ENCODE measurements around the gene TREML1.
A peak's percentile ranks its signal among the peaks of the same experiment; 100 is the strongest.

Gene TREML1

GRCh38 chr6:41177695-41178094 lies 23.5 kb upstream of the TREML1 start:
- no peak for DNase-seq

GRCh38 chr6:41177287-41177686 lies 23.1 kb upstream of the TREML1 start:
- DNase-seq, result no peak

DNA sequence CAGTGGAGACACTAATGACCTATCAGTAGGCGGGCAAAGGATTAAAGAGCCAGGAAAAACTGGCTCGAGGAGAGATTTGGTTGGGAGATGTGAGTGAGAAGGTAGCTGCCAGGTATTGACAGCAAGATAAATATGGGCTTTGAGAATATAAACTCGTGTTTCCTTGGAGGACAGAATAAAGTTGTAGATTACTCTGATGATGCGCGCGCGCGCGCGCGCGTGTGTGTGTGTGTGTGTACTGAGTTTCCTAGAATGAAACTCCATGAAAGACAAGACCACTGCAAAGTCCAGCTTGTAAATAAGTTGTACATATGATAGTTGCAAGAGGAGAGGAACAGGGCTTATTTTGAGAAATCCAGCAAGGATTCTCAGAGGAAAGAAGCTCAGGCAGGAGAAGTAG lies 22.0 kb upstream of the TREML1 start:
- no peak for DNase-seq

GRCh38 chr6:41175084-41175483 lies 20.9 kb upstream of the TREML1 start:
- DNase-seq, result no peak

DNA sequence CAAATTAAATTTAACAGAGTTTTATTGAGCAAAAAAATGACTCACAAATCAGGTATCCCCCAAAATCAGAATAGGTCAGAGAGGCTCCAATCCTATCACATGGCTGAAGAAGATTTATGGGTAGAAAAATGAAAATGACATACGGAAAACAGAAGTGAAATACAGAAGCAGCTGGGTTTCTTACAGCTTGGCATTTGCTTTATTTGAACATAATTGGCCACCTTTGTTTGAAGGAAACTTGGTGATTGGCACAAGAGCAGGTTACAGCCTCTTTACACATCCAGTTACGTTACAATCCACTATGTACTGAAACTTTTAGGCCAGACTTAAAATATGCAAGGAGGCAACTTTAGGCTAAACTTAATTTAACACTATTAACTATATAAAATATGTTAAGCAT lies 20.5 kb upstream of the TREML1 start:
- no peak for DNase-seq

DNA sequence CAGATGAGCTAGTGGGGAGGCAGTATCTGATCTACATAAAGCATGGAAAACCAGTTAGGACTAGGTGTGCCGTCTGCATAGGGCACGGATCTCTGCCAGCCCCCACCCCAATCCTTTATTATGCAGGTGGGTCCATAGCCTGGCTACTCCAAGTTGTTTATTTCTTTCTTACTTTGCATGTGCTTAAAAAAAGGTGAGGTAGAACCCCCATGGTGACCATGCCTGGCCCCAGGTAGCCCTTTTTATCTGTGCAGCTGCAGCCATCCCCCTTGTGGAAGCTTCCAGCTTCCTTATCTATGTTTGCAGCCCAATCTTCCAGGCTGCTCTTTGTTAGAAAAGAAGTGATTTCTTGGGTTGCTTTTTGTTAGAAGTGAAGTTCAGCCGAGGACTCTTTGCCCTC lies 17.8 kb upstream of the TREML1 start:
- peak; percentile 16 for DNase-seq

DNA sequence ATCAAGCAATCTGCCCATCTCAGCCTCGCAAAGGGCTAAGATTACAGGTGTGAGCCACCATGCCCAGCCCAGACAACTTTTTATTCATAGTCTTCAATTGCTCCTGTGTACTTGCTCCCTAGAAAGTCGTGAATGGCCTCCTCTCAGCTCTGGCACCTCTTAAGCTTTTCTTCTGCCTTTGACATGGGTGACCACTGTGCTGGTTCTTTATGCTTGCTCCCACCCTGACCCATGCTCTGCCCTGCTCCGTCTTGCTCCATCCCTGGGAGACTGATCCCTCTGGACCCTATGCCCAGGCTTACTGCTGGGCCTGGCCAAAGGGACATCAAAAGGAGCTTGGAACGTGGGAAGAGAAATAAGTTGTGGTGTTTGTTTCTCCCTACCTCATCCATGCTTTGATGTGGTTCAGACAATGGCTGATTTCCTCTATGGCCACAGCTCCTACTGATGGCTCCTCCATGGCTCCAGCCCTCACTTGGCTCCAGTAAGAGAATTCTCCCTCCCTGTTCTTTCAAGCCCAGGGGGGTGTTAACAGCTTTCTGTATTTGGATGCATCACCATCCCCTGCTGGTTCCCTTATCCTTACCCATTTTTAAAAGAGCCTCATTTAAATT lies 16.5 kb upstream of the TREML1 start:
- DNase-seq, result no peak

GRCh38 chr6:41167173-41167963 lies 13.2 kb upstream of the TREML1 start:
- DNase-seq, result peak; percentile 65

GRCh38 chr6:41164551-41165120 lies 10.5 kb upstream of the TREML1 start:
- DNase-seq, result no peak

GRCh38 chr6:41163419-41163717 lies 9.2 kb upstream of the TREML1 start:
- DNase-seq, result no peak

GRCh38 chr6:41162687-41163418 lies 8.7 kb upstream of the TREML1 start, which contains the start of gene TREM2:
Gene TREM2, minus strand, starts transcription at chr6:41163116. Its CDS starts 34 bp downstream, at chr6:41163082.
- no peak for DNase-seq

GRCh38 chr6:41161851-41162552 lies 7.9 kb upstream of the TREML1 start:
- DNase-seq, result no peak

GRCh38 chr6:41161380-41161779 lies 7.2 kb upstream of the TREML1 start:
- no peak for DNase-seq

GRCh38 chr6:41160933-41161332 lies 6.8 kb upstream of the TREML1 start:
- DNase-seq, result no peak

DNA sequence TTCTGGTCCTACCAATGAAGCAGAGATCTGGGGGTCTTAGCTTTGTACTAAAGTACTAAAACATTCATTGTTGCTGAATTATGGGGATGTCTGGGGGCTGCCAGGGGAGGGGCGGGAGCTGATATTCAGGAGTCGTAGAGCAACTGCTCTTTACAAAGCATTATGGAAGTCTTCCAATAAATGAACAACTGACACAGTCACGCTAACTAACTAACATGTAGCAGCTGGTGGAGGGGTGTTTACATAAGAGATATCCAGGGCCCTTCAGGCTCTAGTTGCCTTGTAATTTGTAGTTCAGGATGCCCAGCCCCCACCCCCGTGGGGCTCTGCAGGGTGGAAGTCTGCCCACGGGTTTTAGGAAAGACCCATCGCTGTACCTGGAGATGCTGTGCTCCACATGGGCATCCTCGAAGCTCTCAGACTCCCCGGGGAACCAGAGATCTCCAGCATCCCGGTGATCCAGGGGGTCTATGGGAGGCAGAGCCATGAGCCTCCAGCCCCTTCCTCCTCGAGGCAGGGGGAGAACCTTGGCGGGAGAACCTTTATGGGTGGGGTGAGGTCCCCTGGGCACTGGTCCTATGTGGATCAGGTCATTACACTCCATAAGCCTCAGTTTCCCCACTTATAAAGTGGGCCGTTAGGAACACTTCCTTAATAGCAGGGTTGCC lies 5.4 kb upstream of the TREML1 start:
- DNase-seq, result no peak

- DNase-seq, result no peak
Measured at GRCh38 chr6:41157323-41157722, 3.2 kb upstream of the TREML1 start.

DNA sequence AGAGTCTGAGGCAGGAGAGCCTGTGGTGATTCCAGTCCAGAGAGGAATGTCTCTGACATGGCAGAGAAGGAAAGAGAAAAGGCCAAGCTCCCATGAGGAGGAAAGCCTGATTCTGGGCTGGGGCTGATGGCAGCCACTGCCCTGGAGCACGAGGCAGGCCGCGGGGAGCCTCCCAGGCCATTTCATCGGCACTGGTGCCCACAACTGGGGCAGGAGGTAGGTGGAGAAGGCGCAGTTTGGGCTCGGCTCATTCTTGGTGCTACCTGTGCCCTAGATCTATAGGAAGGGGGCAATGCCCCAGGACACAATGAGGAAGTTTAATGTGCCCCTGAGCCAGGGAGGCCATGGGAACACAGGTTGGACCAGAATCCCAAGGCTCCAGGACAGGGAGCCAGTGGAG lies 2.6 kb upstream of the TREML1 start:
- DNase-seq, result no peak

- no peak for DNase-seq
Measured at GRCh38 chr6:41156001-41156400, 1.9 kb upstream of the TREML1 start.

DNA sequence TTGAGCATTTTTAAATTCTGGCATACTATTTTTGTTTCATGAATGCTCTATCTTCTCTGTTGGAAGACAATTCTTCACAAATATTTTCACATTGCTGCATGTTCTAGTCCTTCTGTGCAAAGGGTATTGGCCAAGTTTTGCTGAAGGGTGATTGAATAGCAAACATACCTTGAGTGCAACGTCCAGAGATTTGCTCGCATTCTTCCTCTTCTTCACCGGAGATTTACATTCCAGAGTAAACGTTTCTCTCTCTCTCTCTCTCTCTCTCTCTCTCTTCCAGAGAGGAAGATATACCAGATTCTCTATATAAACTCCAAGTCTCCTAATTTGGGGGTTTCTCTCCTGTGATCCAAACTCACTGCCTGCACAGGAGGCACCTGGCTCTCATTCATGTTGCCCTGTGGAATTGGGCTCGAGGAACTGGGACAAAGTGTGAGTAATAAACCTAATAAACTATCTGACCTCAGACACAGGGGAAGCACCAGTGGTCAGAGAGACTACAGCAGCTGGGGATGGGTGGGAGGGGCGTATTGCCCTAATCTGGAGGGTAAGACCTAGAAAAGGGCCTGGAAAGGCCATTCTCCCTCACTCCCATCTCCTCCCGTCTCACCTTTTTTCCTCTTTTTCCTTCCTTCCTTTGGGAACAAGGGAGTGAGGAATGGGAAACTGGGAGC lies 1.1 kb upstream of the TREML1 start:
- no peak for DNase-seq

DNA sequence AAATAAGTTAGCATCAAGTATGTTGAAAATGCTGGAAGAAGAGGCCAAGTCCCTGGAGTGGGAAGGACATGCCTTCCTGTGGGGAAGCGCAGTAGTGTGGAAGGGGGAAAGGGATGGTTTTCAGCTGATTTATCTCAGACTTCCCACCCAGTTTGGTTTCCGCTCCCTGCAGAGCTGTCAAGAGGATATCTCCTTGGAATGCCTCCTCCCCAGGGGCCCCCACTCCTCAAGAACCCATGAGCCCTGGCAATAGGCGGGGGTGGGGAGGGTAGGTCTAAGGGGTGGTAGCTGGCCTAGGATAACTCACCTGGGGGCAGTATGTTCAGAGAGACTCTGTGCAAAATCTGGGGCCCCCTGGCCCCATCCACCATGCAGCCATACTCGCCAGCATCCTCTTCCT lies 696 bp downstream of the TREML1 start:
- no peak for DNase-seq

DNA sequence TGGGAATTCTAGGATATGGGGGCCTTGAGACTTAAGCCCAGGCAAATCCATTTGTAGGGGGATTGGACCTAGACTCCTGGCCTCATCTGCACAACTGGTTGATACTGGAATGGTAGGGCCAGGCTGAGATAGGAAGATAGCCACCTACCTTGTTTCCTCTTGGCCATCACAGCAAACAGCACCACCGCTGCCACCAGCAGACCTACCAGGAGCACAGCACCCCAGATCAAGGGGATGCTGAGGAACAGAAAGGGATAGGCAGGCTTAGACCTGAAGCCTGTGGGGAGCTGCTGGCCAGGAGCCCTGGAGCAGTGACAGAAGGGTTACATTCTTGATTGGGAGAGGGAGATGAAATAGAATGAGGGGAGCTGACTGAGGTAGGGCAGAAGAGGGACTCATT lies 3.5 kb downstream of the TREML1 start:
- no peak for DNase-seq

DNA sequence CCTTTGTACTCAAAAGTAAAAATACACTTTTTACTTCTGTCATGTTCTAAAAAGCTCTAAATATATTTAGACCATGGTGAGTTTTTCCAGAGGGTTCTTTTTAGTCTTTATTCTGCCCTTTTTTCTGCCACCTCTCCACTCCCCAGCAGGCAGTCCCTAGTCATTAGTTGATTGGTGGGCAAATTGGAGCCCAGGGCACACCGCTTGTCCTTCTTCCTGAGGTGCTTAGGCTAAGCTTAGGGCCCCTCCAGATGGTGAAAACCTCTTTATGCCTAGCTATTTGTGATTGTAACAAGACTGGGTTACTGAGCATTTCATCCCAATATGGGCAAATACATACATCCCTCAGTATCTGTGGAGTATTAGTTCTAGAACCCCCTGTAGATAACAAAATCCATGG lies 6.2 kb downstream of the TREML1 start:
- DNase-seq, result no peak

Data from hematopoietic multipotent progenitor cell treated with erythropoietin and hydrocortisone succinate and interleukin-3 and kit ligand, for 6 days (in vitro differentiated cells).